Measurements from ENCODE around the gene MYRF. TPM values are rescaled to one million over a fixed set of nuclear protein-coding genes. Genes with fewer than 3 reads are reported as not detected.

Gene MYRF
- total and polyA plus RNA-seq, 2 donors (not counting 3 experiments of a cell fraction or from before 2014, with no cell fraction given), result 0.82 to 0.98 TPM

- Histone ChIP-seq H3K9ac (replicated peaks; ENCODE audit: extremely low read depth, insufficient read depth, low read length) (no peak overlapping the region), H3K4me2 (ENCODE audit: insufficient read depth, low read length) (no peak overlapping the region), H4K20me1 (replicated peaks; ENCODE audit: control insufficient read depth, extremely low read depth, insufficient read depth, low read length) (no peaks in the 10 kb centered on the region), H2AFZ (ENCODE audit: low read depth, low read length) (no peak overlapping the region), H3K79me2 (ENCODE audit: control insufficient read depth, insufficient read depth, low read length) (no peaks in the 10 kb centered on the region), H3K4me3 (replicated peaks in 1 of 3; ENCODE audit: insufficient read depth in 1 of 3, low read depth in 1 of 3, low read length in 3 of 3) (no peak overlapping the region), H3K27me3 (ENCODE audit: control insufficient read depth in 2 of 2, insufficient read depth in 2 of 2, low read length in 2 of 2) (no peaks in the 10 kb centered on the region), H3K9me3 (replicated peaks; ENCODE audit: control insufficient read depth, insufficient read depth, low read length) (no peaks in the 10 kb centered on the region), H3K36me3 (ENCODE audit: control insufficient read depth in 2 of 2, extremely low read depth in 1 of 2, insufficient read depth in 2 of 2, low read length in 2 of 2) (no peaks in the 10 kb centered on the region), H3K27ac (ENCODE audit: insufficient read depth, low read depth, low read length) (no peak overlapping the region), H3K9me1 (replicated peaks; ENCODE audit: control insufficient read depth, extremely low read depth, insufficient read depth, low read length) (no peaks in the 10 kb centered on the region), H3K4me1 (ENCODE audit: control insufficient read depth, extremely low read depth, insufficient read depth, low read length) (peaks cover 6% of the 10 kb centered on the region)
- CTCF ChIA-PET, result interaction anchor here (0.8 to 4.1 kb wide), 6 partner anchors 9 to 27 kb away, joined by 3 to 91 read pairs (median 4); no protein-coding TSS in a partner anchor
- TF ChIP-seq, protein P1, sequence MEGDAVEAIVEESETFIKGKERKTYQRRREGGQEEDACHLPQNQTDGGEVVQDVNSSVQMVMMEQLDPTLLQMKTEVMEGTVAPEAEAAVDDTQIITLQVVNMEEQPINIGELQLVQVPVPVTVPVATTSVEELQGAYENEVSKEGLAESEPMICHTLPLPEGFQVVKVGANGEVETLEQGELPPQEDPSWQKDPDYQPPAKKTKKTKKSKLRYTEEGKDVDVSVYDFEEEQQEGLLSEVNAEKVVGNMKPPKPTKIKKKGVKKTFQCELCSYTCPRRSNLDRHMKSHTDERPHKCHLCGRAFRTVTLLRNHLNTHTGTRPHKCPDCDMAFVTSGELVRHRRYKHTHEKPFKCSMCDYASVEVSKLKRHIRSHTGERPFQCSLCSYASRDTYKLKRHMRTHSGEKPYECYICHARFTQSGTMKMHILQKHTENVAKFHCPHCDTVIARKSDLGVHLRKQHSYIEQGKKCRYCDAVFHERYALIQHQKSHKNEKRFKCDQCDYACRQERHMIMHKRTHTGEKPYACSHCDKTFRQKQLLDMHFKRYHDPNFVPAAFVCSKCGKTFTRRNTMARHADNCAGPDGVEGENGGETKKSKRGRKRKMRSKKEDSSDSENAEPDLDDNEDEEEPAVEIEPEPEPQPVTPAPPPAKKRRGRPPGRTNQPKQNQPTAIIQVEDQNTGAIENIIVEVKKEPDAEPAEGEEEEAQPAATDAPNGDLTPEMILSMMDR (IDR thresholded peaks at IDR 0.05; ENCODE audit: extremely low read depth in 1 of 2, insufficient read depth in 1 of 2, low read depth in 1 of 2, low read length in 2 of 2), result no peak
- TF ChIP-seq POLR2AphosphoS5 (IDR thresholded peaks at IDR 0.05; ENCODE audit: insufficient read depth, low read depth, low read length), result no peak
- TF ChIP-seq MYC (IDR thresholded peaks at IDR 0.05; ENCODE audit: low read depth, low read length), result no peak
- TF ChIP-seq POLR2A (IDR thresholded peaks at IDR 0.05; ENCODE audit: low read depth, low read length), result no peak
- no peak for TF ChIP-seq EZH2 (IDR thresholded peaks at IDR 0.05; ENCODE audit: borderline replicate concordance, low read depth, low read length, severe bottlenecking)
- TF ChIP-seq, protein P2, sequence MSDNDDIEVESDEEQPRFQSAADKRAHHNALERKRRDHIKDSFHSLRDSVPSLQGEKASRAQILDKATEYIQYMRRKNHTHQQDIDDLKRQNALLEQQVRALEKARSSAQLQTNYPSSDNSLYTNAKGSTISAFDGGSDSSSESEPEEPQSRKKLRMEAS (IDR thresholded peaks at IDR 0.05; ENCODE audit: insufficient read depth, insufficient read length), result no peak
- intact Hi-C loops (cut with micrococcal nuclease), result loop anchor here (1.0 kb wide), 2 partner anchors 24 to 29 kb away; partner anchors contain the start of gene MYRF
- POLR2A ChIA-PET, result no interaction called here
- no peak for DNase-seq (ENCODE audit: low read depth, low spot score)
- FAIRE-seq, result no peak
- BruUV-seq (replicated peaks), result no TSS peak
- dilution Hi-C loops (cut with MboI; ENCODE audit: extremely low pct_ligation_motif_present, low sequenced_read_pairs), result no loop called here
These were observed 23.4 kb downstream of the MYRF start for GRCh38 chr11:61775606-61776554.
